AG04449 (cell line): ENCODE measurements around the gene SLC2A5.

Experiments
- CTCF ChIA-PET: fragments of 350-600 bp; formaldehyde crosslinking; extraction: SDS; loops from one replicate; lab custom pipeline; 2021; ENCODE audit warnings: antibody characterized with exemption; lab: Yijun Ruan, JAX
- POLR2A ChIA-PET: fragments of 400-600, 350-600 bp; formaldehyde crosslinking; extraction: SDS; loops from one replicate; lab custom pipeline; 2020; ENCODE audit warnings: antibody characterized with exemption, inconsistent platforms; lab: Yijun Ruan, JAX
- DNase-seq: peaks from one replicate; pipeline ENCODE4 v3.0.0-alpha.2; 2010; ENCODE audit warnings: low read depth, low spot score
- H3K4me3 ChIP-seq: 2 replicates; pipeline ENCODE4 v1.5.1; 2011; ENCODE audit warnings: low read depth, mild to moderate bottlenecking, control low read depth, low read length
- CTCF ChIP-seq: IDR thresholded peaks from one replicate; pipeline ENCODE4 v1.5.1; 2011; ENCODE audit warnings: mild to moderate bottlenecking, moderate library complexity, low read length, control low read depth, inconsistent platforms; ENCODE audit not compliant: insufficient read depth; ENCODE audit errors: missing control alignments

Gene SLC2A5

GRCh38 chr1:9078752-9079500 lies 9.5 kb upstream of the SLC2A5 start:
- POLR2A ChIA-PET = no interaction called here
- no peak for TF ChIP-seq CTCF
- no peak for DNase-seq
- CTCF ChIA-PET = no interaction called here
- no peak overlapping the region for H3K4me3 ChIP-seq

- TF ChIP-seq CTCF = no peak
- no peak for DNase-seq
- no peak overlapping the region for H3K4me3 ChIP-seq
- POLR2A ChIA-PET = no interaction called here
- CTCF ChIA-PET = interaction anchor here (1.5 kb wide), 1 partner anchor 33 kb away, joined by 3 read pairs; no protein-coding TSS in a partner anchor
These were observed 8.7 kb upstream of the SLC2A5 start for GRCh38 chr1:9078015-9078751.

GRCh38 chr1:9075022-9075421 lies 5.6 kb upstream of the SLC2A5 start:
- CTCF ChIA-PET = interaction anchor here (1.2 to 2.0 kb wide), 4 partner anchors 11 to 70 kb away, joined by 3 to 5 read pairs (median 4); no protein-coding TSS in a partner anchor
- DNase-seq = no peak
- POLR2A ChIA-PET = no interaction called here

GRCh38 chr1:9073143-9073542 lies 3.7 kb upstream of the SLC2A5 start:
- no peak overlapping the region for H3K4me3 ChIP-seq
- no peak for TF ChIP-seq CTCF
- ChIA-PET POLR2A (no interaction called here), CTCF (interaction anchor here (1.1 to 1.8 kb wide), 2 partner anchors 15 to 37 kb away, joined by 3 to 5 read pairs; no protein-coding TSS in a partner anchor)
- no peak for DNase-seq

More at GRCh38 chr1:9075022-9075421, 5.6 kb upstream of the SLC2A5 start:
- no peak overlapping the region for H3K4me3 ChIP-seq
- TF ChIP-seq CTCF = no peak

GRCh38 chr1:9071554-9072235 lies 2.3 kb upstream of the SLC2A5 start:
- no peak for TF ChIP-seq CTCF
- no peak overlapping the region for H3K4me3 ChIP-seq
- POLR2A ChIA-PET = no interaction called here
- no peak for DNase-seq
- CTCF ChIA-PET = interaction anchor here (2.3 kb wide), 1 partner anchor 67 kb away, joined by 7 read pairs; no protein-coding TSS in a partner anchor
